Measurements from ENCODE around the gene ZNF101. TPM values are rescaled to one million over a fixed set of nuclear protein-coding genes. Genes with fewer than 3 reads are reported as not detected.

ZNF101 gene
- total RNA-seq, 2 donors from 2014 or later: 13.9 to 15.9 TPM

DNA sequence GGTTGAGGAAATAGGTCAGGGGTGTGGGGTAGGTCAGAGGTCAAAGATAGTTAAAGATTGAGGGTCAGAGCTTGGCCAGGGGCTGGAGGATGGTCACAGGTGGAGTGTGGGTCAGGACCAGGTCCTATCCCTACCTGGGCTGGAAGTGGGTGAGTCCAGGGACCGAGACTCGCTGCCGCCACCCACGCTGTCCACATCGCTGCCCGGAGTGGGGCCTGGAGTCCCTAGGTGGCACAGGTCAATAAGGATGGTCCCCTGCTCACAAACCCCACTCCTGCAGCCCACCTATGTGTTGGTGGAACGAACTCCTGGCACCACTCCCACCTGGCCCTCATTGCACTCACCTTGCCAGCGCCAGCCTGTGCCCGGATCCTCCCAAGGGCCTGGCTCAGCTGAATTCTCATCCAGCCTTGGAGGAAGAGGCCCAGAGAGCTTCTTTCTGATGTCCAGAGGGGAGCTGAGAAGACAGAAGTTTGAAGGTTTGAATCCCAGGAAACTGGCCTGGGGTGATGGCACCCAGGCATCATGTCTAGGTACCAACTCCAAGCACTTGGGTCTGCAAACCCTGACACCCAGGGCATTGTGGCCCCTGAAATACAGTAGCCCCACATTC lies 32.0 kb upstream of the ZNF101 start:
- intact Hi-C loops (cut with DNase I): no loop called here
- H3K27ac ChIP-seq: no peak overlapping the region
- TF ChIP-seq, protein P1, sequence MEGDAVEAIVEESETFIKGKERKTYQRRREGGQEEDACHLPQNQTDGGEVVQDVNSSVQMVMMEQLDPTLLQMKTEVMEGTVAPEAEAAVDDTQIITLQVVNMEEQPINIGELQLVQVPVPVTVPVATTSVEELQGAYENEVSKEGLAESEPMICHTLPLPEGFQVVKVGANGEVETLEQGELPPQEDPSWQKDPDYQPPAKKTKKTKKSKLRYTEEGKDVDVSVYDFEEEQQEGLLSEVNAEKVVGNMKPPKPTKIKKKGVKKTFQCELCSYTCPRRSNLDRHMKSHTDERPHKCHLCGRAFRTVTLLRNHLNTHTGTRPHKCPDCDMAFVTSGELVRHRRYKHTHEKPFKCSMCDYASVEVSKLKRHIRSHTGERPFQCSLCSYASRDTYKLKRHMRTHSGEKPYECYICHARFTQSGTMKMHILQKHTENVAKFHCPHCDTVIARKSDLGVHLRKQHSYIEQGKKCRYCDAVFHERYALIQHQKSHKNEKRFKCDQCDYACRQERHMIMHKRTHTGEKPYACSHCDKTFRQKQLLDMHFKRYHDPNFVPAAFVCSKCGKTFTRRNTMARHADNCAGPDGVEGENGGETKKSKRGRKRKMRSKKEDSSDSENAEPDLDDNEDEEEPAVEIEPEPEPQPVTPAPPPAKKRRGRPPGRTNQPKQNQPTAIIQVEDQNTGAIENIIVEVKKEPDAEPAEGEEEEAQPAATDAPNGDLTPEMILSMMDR (IDR thresholded peaks at IDR 0.05): no peak
- no peak for DNase-seq
- no peak overlapping the region for H3K9ac ChIP-seq (ENCODE audit: low read depth in 2 of 2, low read length in 2 of 2)
- H3K9me3 ChIP-seq: no peaks in the 10 kb centered on the region
- H3K4me1 ChIP-seq: no peaks in the 10 kb centered on the region
- H3K4me3 ChIP-seq: no peak overlapping the region
- no peaks in the 10 kb centered on the region for H3K27me3 ChIP-seq
- no peaks in the 10 kb centered on the region for H3K36me3 ChIP-seq

DNA sequence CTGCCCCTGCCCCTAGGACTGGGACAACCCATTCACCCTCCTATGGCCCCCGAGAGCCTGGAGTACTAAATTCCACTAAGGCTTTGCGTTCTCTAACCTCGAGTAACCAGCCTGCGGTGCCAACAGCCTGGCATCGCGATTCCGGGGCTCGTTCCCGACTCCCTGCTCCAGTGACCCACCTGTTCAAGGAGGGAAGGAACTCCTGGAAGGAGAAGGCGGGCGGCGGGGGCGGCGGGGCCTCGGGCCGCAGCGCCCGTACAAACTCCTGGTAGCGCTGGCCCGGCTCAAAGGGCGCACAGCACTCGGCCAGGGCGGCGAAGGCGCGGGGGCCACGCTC lies 31.5 kb upstream of the ZNF101 start:
- H3K4me1 ChIP-seq: no peaks in the 10 kb centered on the region
- H3K27me3 ChIP-seq: no peaks in the 10 kb centered on the region
- TF ChIP-seq, protein P1 (IDR thresholded peaks at IDR 0.05): no peak
- H3K9ac ChIP-seq (ENCODE audit: low read depth in 2 of 2, low read length in 2 of 2): no peak overlapping the region
- no peaks in the 10 kb centered on the region for H3K9me3 ChIP-seq
- H3K4me3 ChIP-seq: no peak overlapping the region
- no peak overlapping the region for H3K27ac ChIP-seq
- DNase-seq: no peak
- H3K36me3 ChIP-seq: no peaks in the 10 kb centered on the region
- intact Hi-C loops (cut with DNase I): no loop called here

DNA sequence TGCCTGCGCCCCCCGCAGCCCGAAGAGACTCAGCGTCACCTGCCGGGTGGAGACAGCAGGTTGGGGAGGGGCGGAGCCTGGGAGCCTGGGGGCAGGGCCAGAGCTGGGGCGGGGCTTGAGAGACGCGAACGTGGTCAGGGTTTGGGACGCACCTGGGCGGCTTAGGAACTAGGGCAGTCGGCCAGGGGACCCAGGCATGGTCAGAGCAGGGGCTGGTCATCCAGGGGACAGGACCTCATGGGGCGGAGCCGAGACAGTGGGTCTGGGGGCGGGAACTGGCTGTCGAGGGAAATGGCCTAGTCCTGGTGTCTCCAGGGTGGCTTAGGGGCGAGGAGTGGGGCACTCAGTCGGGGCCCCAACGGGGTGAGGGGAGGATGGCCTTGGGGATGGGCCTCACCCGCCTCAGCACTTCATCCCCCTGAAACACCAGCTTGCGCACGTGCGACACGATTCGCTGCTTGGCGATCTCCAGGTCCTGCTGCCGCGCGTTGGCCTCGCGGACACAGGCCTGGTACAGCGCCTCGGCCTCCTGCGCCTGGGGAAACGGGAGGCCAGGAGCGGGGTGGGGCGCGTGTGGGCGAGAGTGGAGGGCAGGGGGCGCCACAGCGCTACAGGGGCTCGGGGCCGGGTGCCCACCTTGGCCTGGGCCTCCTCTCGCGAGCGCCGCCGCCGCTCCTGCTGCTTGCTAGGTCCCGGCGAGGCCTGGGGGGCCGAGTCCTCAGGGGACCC lies 31.0 kb upstream of the ZNF101 start:
- H3K27me3 ChIP-seq: no peaks in the 10 kb centered on the region
- TF ChIP-seq, protein P1 (IDR thresholded peaks at IDR 0.05): no peak
- no peak overlapping the region for H3K9ac ChIP-seq (ENCODE audit: low read depth in 2 of 2, low read length in 2 of 2)
- no peak overlapping the region for H3K4me3 ChIP-seq
- H3K27ac ChIP-seq: no peak overlapping the region
- no peaks in the 10 kb centered on the region for H3K4me1 ChIP-seq
- intact Hi-C loops (cut with DNase I): no loop called here
- H3K9me3 ChIP-seq: no peaks in the 10 kb centered on the region
- DNase-seq: no peak
- no peaks in the 10 kb centered on the region for H3K36me3 ChIP-seq

DNA sequence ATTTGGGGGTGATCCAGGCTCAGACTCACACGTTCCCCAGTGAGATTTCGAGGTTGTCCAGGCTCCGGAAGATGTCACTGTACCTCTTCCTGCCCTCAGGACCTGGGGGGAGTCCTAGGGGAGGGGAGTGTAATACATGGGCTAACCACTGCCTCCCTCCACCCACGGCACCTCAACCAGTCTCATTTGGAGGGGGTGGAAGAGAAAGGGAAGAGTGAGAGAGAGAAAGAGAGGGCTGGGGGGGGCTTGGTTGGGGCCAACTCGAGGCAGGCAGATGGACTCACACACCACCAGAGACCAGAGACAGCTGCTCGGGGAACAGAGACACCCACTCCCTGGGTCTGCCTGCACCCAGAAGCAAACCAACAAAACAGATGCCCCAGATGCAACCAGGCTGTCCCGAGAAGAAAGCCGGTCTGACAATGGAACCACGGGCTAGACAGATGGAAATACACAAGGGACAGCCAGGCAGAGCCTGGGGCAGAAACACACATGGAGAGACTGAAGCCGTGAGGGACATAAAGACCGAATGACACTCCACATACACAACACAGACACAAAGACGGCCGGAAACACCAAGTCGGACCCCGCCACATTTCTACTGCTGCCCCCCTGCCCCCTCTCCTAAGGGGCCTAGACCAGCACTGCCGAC lies 26.0 kb upstream of the ZNF101 start:
- no peaks in the 10 kb centered on the region for H3K4me1 ChIP-seq
- peak overlapping the region; percentile 75 for H3K4me3 ChIP-seq
- H3K9ac ChIP-seq (ENCODE audit: low read depth in 2 of 2, low read length in 2 of 2): peak overlapping the region; percentile 86 to 93
- no peak for DNase-seq
- H3K27ac ChIP-seq: peak overlapping the region; percentile 67
- intact Hi-C loops (cut with DNase I): no loop called here
- no peaks in the 10 kb centered on the region for H3K27me3 ChIP-seq
- H3K9me3 ChIP-seq: no peaks in the 10 kb centered on the region
- peaks cover 4% of the 10 kb centered on the region for H3K36me3 ChIP-seq
- TF ChIP-seq, protein P1 (IDR thresholded peaks at IDR 0.05): no peak

DNA sequence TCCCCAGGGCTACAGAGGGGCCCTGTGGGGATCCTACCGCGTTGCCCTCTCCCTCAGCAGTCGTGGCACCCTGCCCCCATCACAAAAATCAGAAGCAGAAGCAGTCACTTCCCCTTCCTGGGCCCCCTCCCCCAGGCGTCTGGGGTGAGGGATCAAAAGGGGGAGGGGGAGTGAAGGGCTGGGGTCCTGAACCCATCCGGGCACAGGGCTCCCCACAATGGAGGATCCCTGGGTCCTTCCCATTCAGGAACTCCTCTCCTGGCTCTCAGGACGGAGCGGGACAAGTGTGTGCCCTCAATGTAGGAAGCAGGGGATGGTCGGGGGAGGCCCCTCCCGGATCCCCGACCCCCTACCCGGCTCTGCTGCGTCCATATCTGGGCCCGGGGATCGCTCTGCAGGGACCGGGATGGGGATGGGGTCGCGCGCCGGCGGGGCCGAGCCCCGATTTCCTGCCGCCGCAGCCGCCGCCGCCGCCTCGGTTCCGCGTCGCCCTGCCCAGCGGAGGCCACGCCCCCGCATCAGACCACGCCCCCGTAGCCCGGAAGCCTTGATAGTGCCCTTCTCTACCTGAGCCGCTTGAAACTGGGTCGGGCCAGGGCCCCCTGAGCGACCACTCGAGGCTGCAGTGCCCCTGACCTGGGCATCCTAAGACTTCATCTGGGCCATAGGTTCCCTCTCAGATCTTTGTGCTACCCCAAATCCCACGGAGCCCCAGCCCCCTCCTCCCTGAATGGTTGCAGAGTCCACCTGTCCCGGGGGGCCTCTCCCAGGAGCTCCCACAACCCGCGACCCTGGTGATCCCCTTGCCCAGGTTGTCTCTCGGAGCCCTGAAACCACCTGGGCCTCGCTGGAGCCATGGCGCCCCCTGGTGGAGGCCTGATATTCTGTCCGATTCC lies 25.2 kb upstream of the ZNF101 start, which contains the start of gene GMIP:
Gene GMIP, minus strand, starts transcription at position 500 of the 896 bp plus-strand sequence. Its CDS starts 128 bp downstream, at position 372.
- Histone ChIP-seq H3K27me3 (no peaks in the 10 kb centered on the region), H3K27ac (peak within 1 kb of the TSS; percentile 67), H3K36me3 (peaks cover 4% of the 10 kb centered on the region), H3K9me3 (no peaks in the 10 kb centered on the region), H3K9ac (ENCODE audit: low read depth in 2 of 2, low read length in 2 of 2) (peak within 1 kb of the TSS; percentile 86 to 93), H3K4me3 (peak within 1 kb of the TSS; percentile 75), H3K4me1 (no peaks in the 10 kb centered on the region)
- DNase-seq: peak; percentile 92
- intact Hi-C loops (cut with DNase I): loop anchor here (2.0 kb wide), 1 partner anchor 111 kb away; no protein-coding TSS in a partner anchor
- TF ChIP-seq, protein P1 (IDR thresholded peaks at IDR 0.05): peak; percentile 80

All from colonic mucosa (tissue), 4 donors.